Medulla oblongata (tissue), 1 donor: Measurements from ENCODE around the gene SAP25.
"Not testable (repeated sequence)": the region's sequence is repeated elsewhere in the genome, so short reads cannot be mapped to it uniquely, and the experiment has no call there.

ENCODE experiments used
- DNase-seq: peaks from one replicate; pipeline ENCODE4 v3.0.0-alpha.2; 2015; ENCODE audit errors: extremely low spot score

Gene SAP25

GRCh38 chr7:100535982-100536381, 37.7 kb downstream of the SAP25 start:
- DNase-seq, result not testable (repeated sequence)

- no peak for DNase-seq
Measured at GRCh38 chr7:100532165-100533022, 41.3 kb downstream of the SAP25 start.

- not testable (repeated sequence) for DNase-seq
Measured at GRCh38 chr7:100528108-100528866, 45.4 kb downstream of the SAP25 start.

GRCh38 chr7:100523192-100523591, 50.5 kb downstream of the SAP25 start:
- not testable (repeated sequence) for DNase-seq
